HuH-7 (cell line): ENCODE results near the gene RASA3.
"Not testable (repeated sequence)": the region's sequence is repeated elsewhere in the genome, so short reads cannot be mapped to it uniquely, and the experiment has no call there.

Source experiments
- DNase-seq: peaks from one replicate; pipeline ENCODE4 v3.0.0; 2011; ENCODE audit warnings: low spot score

Gene RASA3

GRCh38 chr13:114112826-114113322 lies 19.5 kb downstream of the RASA3 start:
- DNase-seq = no peak

GRCh38 chr13:114112231-114112825 lies 20.1 kb downstream of the RASA3 start:
- DNase-seq = no peak

- DNase-seq = no peak
Observed at GRCh38 chr13:114111577-114111976, 20.8 kb downstream of the RASA3 start.

- DNase-seq = not testable (repeated sequence)
Observed at GRCh38 chr13:114110830-114111189, 21.6 kb downstream of the RASA3 start.

- DNase-seq = no peak
Observed at GRCh38 chr13:114110091-114110829, 22.2 kb downstream of the RASA3 start.

- DNase-seq = no peak
Observed at GRCh38 chr13:114109641-114110041, 22.8 kb downstream of the RASA3 start.

GRCh38 chr13:114108894-114109293 lies 23.5 kb downstream of the RASA3 start:
- no peak for DNase-seq

- no peak for DNase-seq
Observed at GRCh38 chr13:114108141-114108761, 24.2 kb downstream of the RASA3 start.

- DNase-seq = no peak
Observed at GRCh38 chr13:114107686-114108081, 24.7 kb downstream of the RASA3 start.

- DNase-seq = no peak
Observed at GRCh38 chr13:114106991-114107685, 25.3 kb downstream of the RASA3 start.

- DNase-seq = no peak
Observed at GRCh38 chr13:114106526-114106925, 25.9 kb downstream of the RASA3 start.

GRCh38 chr13:114105521-114106225 lies 26.8 kb downstream of the RASA3 start:
- no peak for DNase-seq

- DNase-seq = no peak
Observed at GRCh38 chr13:114104655-114105520, 27.5 kb downstream of the RASA3 start.

- no peak for DNase-seq
Observed at GRCh38 chr13:114103801-114104654, 28.4 kb downstream of the RASA3 start.

- DNase-seq = not testable (repeated sequence)
Observed at GRCh38 chr13:114103289-114103621, 29.2 kb downstream of the RASA3 start.

GRCh38 chr13:114102521-114103288 lies 29.7 kb downstream of the RASA3 start:
- no peak for DNase-seq

GRCh38 chr13:114102131-114102520 lies 30.3 kb downstream of the RASA3 start:
- no peak for DNase-seq

- DNase-seq = no peak
Observed at GRCh38 chr13:114101358-114102130, 30.9 kb downstream of the RASA3 start.
